Neutrophil (primary cell): ENCODE results near the gene ERG28.

Experiments used
- H3K27ac ChIP-seq: fragments of 200-600 bp; sonication (generic); 2 replicates; pipeline ENCODE4 v1.5.1; 2016; ENCODE audit warnings: mild to moderate bottlenecking, moderate library complexity
- H3K27me3 ChIP-seq: fragments of 200-600 bp; sonication (generic); 2 replicates; pipeline ENCODE4 v1.6.0; 2016; ENCODE audit warnings: mild to moderate bottlenecking
- H3K36me3 ChIP-seq: fragments of 200-600 bp; sonication (generic); 2 replicates; pipeline ENCODE4 v1.5.1; 2017
- H3K4me1 ChIP-seq, 2 experiments: fragments of 200-600 bp in 1 of 2; sonication (generic) in 1 of 2; 1 replicate in 1 of 2; 2 replicates in 1 of 2; pipeline versions ENCODE4 v1.5.1 to v1.6.1; 2013 to 2016; ENCODE audit warnings: low read depth in 1 of 2, low read length in 1 of 2, mild to moderate bottlenecking in 1 of 2, moderate library complexity in 1 of 2; ENCODE audit not compliant: control insufficient read depth in 1 of 2, insufficient read depth in 1 of 2
- H3K4me3 ChIP-seq, 2 experiments: fragments of 200-600 bp in 1 of 2; sonication (generic) in 1 of 2; 1 replicate in 1 of 2; 2 replicates in 1 of 2; pipeline ENCODE4 v1.5.1; 2013 to 2016; ENCODE audit warnings: low read depth in 1 of 2, low read length in 1 of 2, mild to moderate bottlenecking in 1 of 2, moderate library complexity in 1 of 2
- H3K9me3 ChIP-seq: fragments of 200-600 bp; sonication (generic); 2 replicates; pipeline ENCODE4 v1.5.1; 2016
- TF ChIP-seq, protein P1 (sequence below): fragments of 200-600 bp; sonication (generic); IDR thresholded peaks from 2 replicates; pipeline ENCODE4 v1.5.1; 2016; ENCODE audit warnings: antibody characterized with exemption

The ERG28 gene

DNA sequence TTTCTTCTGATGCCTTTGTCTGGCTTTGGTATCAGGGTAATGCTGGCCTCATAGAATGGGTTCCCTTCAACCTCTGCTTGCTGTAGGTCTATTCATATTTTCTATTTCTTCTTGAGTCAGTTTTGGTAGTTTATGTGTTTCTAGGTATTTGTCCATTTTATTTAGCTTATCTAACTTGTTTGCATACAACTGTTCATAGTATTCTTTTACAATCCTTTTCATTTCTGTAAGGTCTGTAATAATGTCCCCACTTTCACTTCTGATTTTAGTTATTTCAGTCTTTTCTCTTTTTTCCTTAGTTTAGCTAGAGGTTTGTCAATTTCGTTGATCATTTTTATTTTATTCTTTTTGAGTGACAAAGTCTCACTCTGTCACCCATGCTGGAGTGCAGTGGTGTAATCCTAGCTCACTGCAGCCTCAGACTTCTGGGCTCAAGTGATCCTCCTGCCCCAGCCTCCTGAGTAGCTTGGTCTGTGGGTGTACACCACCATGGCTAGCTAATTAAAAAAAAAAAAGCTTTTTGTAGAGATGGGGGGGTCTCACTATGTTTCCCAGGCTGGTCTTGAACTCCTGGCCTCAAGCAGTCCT lies 12.0 kb upstream of the ERG28 start:
- Histone ChIP-seq H3K27me3 (no peaks in the 10 kb centered on the region), H3K27ac (no peak overlapping the region), H3K4me1 (no peaks in the 10 kb centered on the region), H3K4me3 (no peak overlapping the region), H3K36me3 (peaks cover 4% of the 10 kb centered on the region), H3K9me3 (no peaks in the 10 kb centered on the region)
- TF ChIP-seq, protein P1, sequence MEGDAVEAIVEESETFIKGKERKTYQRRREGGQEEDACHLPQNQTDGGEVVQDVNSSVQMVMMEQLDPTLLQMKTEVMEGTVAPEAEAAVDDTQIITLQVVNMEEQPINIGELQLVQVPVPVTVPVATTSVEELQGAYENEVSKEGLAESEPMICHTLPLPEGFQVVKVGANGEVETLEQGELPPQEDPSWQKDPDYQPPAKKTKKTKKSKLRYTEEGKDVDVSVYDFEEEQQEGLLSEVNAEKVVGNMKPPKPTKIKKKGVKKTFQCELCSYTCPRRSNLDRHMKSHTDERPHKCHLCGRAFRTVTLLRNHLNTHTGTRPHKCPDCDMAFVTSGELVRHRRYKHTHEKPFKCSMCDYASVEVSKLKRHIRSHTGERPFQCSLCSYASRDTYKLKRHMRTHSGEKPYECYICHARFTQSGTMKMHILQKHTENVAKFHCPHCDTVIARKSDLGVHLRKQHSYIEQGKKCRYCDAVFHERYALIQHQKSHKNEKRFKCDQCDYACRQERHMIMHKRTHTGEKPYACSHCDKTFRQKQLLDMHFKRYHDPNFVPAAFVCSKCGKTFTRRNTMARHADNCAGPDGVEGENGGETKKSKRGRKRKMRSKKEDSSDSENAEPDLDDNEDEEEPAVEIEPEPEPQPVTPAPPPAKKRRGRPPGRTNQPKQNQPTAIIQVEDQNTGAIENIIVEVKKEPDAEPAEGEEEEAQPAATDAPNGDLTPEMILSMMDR = no peak

DNA sequence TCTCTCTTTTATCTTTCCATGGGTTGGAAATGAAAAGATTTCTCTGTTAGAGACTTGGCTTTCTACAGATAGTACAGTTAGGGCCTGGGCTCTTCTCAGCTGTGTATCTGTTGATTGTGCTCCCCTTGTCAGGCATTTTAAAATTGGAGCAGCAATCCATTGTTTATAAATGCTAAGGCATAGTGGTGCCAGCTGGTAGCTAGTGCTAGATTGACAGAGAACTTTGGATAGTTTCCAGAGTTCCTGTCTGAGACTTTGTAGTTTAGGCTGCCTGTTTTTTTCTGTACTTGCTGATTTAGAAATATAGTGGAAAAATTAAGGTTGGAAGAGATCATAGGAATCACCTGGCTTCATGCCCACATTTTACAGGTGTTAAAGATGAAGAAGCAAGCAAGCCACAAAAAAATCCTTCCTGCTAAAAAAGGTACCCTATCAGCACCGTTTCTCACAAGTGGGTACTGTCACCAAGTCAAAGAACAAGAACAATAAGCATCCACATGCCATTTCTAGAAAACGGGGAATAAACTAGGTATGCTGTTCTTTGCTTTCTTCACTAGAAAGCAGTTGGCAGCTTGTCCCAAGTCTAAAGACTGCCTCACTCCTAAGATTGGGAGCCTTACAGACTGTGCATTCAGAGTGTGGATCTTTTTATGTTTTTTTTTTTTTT lies 6.6 kb upstream of the ERG28 start:
- Histone ChIP-seq H3K36me3 (peaks cover 4% of the 10 kb centered on the region), H3K27ac (no peak overlapping the region), H3K27me3 (no peaks in the 10 kb centered on the region), H3K4me3 (no peak overlapping the region), H3K4me1 (peaks cover under 1% of the 10 kb centered on the region in 2 experiments), H3K9me3 (no peaks in the 10 kb centered on the region)
- TF ChIP-seq, protein P1 = no peak

DNA sequence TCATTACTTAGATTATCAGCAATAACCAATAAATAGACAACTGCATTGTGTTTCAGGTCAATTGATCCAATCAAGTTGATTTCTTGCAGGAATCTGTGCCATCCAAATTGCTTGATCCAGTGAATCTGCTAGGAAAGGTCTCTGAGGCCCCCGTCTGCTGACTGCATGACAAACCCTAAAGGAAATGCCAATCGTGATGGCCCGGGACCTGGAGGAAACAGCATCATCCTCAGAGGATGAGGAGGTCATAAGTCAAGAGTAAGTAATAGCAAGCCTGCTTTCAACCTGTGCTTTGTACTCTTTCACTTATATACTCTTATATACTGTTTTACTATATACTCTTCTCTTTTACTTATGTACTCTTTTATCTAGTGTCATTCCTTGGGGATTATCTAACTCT lies 2.3 kb upstream of the ERG28 start:
- Histone ChIP-seq H3K27me3 (no peaks in the 10 kb centered on the region), H3K36me3 (no peaks in the 10 kb centered on the region), H3K9me3 (no peaks in the 10 kb centered on the region), H3K27ac (no peak overlapping the region), H3K4me1 (peaks cover 18 to 19% of the 10 kb centered on the region in 2 experiments), H3K4me3 (no peak overlapping the region)
- TF ChIP-seq, protein P1 = no peak

DNA sequence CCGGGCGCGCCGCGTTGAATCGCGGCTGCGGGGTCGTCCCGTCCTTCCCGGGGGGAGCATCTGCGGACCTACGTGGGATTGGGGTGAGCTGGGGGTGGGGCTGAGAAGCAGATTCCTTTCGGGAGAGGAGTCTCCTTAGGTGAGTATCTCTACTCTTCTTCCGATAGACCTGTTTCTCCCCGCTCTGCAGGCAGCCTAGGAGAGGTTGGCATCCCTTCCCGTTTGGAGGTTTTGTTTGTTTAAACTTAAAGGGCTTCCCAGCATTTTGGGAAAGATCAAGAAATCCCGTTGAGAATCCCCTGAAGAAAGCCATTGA lies 781 bp upstream of the ERG28 start:
- TF ChIP-seq, protein P1 = no peak
- peak overlapping the region; percentile 97 to 100 for H3K4me3 ChIP-seq

DNA sequence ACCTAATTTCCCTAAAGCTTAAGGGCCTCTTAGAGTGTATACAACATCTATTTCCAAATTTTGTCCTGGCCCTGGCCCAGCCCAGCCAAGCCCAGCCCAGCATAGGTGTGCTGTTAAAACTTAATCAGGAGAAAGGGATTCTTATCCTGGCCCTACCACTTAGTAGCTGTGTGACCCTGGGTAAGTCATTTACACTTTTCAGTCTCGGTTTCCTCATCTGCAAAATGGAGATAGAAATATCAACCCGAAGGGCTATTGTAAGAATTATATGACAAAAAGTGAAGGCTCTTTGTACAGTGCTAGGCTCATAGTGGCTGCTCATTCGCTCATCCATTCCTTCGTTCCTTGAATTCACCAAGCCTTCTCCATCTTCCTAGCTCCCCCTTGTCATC lies 442 bp downstream of the ERG28 start:
- Histone ChIP-seq H3K36me3 (peaks cover 9% of the 10 kb centered on the region), H3K27ac (peak overlapping the region; percentile 93), H3K4me1 (peaks cover 18 to 19% of the 10 kb centered on the region in 2 experiments), H3K27me3 (no peaks in the 10 kb centered on the region), H3K9me3 (no peaks in the 10 kb centered on the region), H3K4me3 (peak overlapping the region; percentile 97 to 100)
- TF ChIP-seq, protein P1 = no peak

More for the DNA sequence above, 781 bp upstream of the ERG28 start:
- no peaks in the 10 kb centered on the region for H3K27me3 ChIP-seq
- no peaks in the 10 kb centered on the region for H3K9me3 ChIP-seq
- peaks cover 18 to 19% of the 10 kb centered on the region in 2 experiments for H3K4me1 ChIP-seq
- peaks cover 3% of the 10 kb centered on the region for H3K36me3 ChIP-seq
- H3K27ac ChIP-seq = peak overlapping the region; percentile 93
